NCI-H510A treated with DMSO at 0.1 percent for 48 hours (cell line): ENCODE measurements around the gene OSTM1.

Experiments used
- DNase-seq: peaks from one replicate; lab custom pipeline; 2025; lab: John Stamatoyannopoulos, UW

Gene OSTM1, protein sequence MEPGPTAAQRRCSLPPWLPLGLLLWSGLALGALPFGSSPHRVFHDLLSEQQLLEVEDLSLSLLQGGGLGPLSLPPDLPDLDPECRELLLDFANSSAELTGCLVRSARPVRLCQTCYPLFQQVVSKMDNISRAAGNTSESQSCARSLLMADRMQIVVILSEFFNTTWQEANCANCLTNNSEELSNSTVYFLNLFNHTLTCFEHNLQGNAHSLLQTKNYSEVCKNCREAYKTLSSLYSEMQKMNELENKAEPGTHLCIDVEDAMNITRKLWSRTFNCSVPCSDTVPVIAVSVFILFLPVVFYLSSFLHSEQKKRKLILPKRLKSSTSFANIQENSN

DNA sequence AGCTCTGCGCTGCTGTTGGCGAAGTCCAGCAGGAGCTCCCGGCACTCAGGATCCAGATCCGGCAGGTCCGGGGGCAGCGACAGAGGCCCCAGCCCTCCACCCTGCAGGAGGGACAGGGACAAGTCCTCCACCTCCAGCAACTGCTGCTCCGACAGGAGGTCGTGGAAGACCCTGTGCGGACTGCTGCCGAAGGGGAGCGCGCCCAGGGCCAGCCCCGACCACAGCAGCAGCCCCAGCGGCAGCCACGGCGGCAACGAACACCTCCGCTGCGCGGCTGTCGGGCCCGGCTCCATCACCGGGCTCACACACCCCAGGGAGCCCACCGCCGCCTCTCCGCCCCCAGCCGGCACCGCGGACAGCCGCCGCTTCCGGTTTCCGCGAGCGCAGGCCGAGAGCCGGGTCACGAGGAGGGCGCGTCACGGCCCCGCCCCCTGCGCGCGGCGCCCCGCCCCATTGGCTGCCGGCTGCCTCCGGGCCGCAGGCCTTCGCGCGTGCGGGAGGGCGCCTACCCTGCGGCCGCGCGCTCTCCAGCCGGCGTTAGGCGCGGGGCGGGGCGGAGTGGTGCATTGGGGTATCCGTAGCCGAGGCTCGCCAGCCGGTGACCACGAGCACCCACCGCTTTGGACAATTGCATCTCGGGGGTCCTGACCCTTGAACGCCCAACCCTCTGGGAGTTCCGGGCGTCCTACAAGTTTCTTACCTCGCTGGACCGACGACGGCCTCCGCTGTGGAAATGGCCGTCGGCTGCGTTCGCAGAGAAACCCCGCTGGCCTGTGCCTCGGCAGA lies at the start of gene OSTM1:
OSTM1 (minus strand) TSS at position 383 of the 786 bp plus-strand sequence; CDS start at position 293, 90 bp downstream.
- DNase-seq: peak; percentile 31

DNA sequence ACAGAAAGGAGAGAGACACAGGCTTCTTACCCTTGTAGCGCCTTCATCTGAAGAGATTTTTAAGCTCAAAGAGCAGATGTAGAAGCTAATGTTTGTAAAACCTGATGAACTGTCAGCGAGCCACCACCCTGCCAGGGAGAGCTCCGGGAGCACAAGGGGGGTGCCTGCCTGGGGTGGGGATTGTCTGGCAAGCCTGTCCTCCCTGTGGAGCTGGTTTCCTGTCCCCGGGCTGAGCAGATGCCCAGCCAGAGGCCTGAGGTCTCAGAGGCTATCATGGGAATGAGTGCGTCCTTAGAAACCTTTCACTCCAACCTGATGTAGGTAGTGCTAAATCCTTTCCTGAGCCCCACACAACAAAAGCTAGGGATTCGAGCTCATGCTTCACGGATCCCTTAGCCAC lies 49.4 kb upstream of the OSTM1 start:
- DNase-seq: no peak

DNA sequence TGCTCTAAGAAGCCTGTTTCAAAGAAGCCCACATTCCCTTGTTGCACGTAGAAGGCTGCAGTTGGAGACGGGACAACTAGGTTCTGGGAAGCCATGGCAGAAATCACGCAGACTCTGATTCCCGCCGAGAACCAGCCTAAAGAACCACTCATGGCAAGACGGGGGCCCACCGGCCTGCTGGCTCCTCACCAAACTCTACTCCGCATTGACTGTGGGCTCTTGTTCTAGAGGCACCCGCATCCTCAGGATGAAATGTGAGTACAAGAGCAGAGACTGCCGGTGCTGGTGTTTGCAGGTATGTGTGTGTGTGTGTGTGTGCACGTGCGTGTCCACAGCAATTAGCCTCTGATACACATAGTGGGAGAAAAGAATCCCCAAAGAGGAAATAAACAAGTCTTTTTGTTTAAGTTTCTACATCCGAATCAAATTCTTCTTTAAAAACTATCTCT lies 49.0 kb upstream of the OSTM1 start:
- no peak for DNase-seq

DNA sequence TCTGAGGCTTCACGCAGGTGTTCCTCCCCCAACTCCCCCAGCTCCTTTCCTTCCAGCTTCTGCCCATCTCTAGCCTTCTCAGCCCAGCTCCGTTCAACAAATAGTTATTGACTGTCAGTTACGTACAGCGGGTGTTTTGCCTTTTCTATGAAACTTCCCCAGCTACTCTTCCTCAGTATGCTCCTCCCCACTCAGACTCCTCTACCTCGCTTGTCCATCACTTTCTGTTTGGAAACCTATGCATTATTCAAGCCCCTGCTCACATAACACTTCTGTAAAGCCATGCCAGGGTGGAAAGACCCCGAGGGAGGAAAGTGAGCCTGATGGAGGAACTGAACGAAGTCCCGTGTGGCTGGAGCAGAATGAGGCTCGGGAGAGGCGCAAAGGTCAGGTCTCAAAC lies 47.1 kb upstream of the OSTM1 start:
- DNase-seq: no peak

DNA sequence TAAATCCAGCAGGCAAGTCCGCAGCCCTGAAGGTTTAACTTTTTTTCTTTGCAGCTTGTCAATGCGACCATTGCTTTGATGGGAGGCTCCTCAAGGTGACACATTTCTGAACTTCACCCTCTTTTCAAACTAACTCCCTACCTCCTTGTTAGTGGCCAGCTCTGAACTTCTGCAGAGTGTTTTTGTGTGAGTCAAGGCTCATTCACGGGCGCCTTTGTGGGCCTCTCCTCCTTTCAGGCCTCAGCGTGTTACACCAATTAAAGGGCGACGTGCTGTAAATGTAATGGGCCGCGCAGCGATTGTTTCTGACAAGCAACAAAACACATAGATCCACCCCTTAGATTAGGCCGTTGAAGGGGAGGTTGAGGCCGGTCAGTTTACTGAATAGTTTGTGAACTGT lies 45.8 kb upstream of the OSTM1 start:
- no peak for DNase-seq

DNA sequence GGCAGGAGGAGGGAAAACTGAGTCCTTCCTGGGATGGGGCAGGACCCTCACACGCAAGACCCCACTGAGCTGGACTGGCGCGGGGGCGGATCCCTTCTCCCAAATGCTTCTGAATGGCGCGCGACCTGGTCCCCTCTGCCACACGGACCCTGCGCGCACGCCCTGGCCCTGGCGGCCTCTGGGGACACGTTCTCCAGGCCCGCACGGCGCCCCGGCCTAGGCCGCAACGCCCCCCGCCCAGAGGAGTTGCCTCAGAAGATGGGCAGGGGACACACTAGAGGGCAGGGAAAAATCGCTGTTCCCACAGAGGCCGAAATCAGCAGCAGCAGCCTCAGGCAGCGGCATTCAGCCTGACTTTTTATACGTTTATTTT lies 45.2 kb upstream of the OSTM1 start:
- no peak for DNase-seq

DNA sequence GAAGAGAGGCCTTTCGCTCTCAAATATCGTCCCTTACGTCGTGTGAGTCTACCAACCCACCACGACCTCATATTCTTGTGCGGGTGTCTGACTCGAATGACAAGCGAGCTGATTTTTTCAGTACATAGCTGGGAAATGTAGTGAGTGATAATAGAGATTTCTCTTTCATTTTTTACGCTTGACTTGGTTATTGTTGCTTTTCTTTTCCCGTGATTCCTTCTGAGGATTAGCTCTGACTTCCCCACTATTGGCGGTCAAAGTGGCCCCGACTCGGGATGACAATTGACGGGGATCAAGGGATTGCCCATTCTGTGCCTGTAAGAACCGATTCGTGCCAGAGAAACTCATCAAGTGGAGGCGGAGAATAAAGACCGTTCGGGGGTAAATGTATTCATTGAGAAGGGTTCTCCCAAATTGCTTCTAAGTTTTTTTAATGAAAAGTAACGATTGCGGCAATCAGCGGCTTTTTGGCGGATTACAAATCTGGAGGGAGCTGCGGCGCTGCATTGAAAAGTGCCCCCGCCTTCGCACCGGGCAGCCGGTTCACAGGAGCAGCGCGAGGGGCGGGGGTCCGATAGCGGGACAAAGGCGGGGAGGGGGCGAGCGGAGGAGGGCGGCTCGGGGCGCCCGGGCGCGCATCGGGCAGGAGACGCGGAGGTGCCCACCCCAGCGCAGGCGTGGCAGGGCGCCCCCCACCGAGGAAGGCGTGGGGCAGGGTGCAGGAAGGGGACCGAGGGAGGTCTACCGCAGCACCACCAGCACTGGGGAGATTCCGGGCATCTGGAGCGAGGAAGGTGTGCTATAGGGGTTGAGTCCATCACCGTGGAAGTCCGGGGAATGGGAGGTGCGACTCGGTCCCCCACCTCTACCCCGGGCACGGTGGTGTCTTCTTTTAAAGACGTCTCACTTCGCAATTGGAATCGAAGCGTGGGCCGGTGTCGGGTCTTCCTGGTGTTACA lies 44.5 kb upstream of the OSTM1 start:
- DNase-seq: no peak

DNA sequence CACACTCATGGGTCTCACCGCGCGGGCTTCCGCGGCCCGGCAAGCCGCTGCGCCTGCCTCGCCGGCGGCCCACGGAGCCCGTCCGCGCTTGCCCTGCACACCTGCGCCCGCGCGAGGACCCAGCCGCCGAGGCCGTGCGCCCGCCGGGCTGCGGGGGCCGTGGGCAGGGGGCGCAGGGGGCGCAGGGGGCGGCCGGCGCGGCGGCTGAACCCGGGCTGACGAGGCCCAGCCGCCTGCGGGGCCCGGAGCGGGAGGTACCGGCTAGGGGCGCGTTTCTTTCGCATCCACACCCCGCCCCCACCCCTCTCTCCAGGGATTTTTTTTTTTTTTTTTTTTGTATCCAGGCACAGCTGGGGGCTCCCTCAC lies 43.8 kb upstream of the OSTM1 start:
- DNase-seq: no peak

DNA sequence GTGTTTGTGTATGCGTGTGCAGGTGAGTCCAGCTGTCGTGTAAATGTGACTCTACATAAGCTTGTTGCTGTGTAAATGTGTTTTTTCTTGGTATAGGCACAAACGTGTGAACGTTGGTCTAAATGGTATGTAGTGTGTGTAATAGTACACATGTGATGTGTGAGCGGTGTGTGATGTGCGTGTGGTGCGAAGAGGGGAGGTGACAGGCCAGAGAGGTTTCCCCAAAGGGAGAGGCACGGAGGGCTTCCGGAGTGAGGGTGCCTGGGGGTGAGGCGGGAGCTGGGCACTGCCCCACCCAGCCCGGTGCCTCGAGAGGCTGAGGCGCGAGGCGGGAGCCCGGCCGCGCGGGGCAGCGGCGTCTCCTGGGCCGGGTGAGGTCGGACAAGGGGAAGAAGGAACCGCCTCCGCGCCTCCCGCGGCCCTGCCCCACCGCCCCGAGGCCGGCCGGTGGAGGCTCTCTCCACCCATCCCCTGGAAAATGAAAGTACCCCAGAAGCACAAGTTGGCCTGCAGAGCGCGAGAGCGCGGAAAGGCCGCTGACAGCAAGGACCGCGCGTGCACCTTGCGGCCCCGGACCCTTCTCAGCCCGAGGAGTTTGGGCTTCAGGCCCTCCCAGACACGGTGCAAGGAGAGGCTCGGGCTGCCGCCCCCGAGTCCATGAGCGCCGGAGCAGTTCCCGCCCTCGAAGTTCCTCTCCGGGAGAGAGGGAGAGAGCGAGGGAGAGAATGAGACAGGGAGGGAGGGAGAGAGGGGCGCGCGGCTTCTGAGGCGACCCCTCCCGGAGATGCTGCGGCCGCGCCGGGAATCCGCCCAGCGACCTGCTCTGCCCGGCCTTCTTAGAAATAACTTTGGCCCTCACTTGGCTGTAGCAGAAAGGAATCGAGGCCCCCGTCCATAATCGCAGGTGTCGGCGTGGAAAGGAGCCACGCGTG lies 43.2 kb upstream of the OSTM1 start:
- no peak for DNase-seq

DNA sequence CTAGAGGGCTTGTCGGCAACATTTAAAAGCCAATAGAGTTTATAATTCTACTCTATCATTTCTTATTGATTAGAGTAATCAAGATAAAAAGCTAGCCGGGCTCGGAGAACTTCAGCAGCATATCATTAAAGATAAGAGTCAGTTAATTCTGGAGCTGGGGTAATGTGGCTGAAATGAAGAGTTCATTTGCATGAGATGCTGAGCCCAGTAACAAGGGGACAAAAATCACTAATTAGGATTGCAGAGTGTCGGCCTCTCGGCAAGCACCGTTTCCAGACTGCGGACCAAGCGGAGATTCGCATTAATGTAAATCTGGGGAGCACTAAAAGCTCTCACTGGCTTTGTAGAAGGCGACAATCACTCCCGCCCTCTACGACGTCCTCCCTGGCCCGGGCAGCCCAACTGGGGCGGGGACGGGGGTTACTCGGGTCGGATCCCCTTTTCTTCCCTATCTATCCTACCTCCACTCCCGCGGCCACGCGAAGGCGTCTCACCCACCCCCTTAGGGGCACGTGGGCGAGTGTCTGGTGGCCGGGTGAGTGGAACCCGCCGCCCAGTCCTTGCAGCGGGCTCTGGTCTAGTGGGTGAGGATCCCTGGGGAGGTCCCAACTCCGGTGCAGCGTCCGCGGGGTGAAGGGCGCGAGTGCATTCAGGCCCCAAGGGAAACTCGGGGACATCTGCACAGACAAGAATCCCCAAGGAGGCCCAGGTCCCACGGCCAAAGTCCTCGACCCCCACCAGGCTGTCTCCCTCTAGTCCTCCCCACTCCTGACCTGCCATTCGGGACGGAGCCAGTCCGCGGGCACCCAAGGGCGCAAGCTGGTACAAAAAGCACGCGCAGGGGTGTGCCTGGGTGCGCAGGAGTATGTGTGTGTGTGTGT lies 42.2 kb upstream of the OSTM1 start:
- DNase-seq: no peak

DNA sequence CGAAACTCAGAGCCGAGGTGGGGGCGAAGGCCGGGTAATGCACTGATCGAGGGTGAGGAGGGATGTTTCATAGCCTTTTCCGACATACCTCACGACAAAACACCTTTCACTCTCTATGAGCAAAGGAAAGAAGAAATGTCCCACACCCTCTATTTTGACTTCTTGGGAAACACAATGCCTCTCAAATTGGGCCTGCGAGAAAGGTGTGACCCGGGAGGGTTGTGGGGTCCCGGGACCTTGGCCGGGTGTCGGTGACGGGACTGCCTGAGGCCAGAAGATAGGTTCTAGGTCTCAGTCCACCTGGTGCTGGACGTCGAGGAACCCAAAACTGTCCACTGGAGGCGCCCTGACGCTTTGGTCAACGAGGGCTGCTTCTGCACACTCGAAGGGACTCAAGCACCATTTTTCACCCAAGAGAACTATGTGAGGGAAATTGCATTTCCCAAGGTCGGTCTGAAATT lies 41.1 kb upstream of the OSTM1 start:
- DNase-seq: peak; percentile 0

DNA sequence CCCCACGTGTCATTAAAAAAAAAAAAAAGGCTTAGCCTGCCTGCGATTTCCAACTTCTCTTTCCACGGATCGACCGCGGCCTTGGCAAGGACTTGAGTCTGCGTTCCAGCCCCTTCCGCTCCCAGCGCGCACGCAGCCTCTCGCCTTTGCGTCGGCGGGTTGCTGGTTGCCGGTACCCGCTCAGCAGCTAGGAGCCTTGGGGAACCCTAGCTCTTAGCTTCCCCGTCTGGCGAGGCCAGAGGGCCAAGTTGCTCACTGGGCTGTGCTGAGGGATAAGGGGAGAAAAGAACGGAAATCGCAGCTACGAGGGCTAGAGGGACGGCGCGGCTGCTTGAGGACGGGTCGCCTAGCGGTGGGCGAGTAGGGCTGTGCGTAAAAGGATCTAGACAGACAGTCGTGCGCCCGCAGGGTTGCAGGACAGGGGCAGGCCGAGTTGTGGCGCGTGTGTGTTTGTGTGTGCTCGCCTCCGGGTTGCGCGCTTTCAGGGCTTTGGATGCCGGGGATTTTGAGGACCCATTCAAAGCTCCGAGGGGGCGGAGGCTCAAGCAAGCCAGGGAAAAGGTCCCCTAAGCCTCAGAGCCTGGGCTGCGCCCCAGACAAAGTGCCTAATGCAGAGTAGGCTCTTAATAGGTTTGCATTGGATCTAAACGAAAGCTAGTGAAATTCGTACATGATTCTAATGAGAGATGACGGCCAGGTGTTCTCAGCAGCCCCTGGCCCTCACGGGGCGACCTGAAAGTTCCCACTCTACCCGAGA lies 40.5 kb upstream of the OSTM1 start:
- peak; percentile 4 for DNase-seq

DNA sequence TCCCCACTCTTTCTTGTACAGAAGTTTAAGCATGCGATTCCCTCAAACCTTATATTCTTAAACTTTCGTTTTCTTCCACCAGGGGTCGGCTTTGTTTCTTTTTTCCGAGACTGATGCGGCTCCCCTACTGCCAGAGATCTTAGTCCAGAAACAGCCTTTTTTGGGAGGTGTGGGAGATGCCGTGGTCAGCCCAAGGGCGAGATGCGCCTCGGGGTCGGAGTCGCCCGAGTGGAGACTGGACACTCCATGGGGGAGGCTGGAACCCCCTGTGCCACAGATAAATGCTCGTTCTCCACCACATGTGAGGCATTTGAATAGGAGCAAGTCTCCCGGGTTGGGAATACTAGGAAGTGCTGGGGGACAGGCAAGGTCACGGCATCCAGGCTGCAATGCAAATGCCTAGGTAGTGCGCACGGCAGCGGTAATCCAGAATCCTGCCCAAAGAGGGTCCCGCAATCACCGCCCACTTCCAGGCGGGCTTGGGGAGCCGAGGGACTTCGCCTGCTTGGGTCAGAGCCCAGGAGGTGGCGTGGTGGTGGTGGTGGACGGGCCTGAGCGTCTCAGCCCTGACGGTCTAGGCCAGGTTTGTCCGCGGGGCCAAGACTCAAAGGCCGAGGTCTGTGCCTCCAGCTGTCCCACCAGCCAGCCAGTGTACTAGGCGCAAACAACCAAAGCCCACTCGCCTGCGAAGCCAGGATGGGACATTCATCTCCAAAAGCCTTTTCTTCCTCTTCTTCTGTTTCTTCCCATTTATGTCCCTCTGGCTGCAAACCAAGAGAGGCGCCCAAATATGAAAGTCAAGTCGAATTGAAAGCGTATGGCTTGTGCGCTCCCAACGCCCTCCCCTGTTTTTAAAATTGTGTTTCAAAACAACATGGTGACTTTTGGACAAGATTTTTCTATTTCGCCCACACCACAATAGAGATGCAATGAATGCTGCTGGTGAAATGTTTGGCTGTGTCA lies 39.3 kb upstream of the OSTM1 start:
- no peak for DNase-seq

DNA sequence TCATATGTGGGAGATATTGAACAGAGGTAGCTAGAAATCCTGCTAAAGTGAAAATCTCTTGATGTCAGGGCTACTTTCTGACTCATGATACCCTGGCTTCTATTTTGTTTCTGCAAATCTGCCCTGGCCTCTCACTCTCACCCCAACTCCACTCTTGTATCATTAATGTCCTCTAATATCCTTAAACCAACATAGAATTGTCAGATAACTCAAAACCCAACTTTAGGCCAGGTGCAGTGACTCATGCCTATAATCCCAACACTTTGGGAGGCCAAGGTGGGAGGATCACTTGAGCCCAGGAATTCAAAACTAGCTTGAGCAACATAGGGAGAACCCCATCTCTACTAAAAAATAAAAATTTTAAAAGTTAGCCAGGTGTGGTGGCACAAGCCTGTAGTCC lies 33.8 kb upstream of the OSTM1 start:
- DNase-seq: no peak

DNA sequence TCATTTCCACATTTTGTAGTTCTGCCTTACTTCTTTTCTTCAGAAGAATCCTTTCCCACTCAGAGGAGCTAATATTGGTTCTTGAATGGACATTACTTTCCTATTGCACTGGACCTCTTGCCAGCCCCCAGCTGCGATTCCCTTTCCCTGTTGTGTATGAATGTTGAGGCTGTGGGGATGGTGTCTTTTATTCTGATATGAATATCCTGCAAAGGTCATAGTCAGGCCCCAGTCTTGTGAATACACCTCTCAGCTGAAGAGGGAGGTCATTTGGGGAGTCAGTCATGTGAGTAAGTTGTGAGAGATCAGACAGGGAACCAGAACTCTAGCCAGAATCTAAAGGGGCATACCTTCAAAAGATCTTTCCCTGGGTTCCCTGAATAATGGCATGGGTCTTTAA lies 32.6 kb upstream of the OSTM1 start:
- no peak for DNase-seq

DNA sequence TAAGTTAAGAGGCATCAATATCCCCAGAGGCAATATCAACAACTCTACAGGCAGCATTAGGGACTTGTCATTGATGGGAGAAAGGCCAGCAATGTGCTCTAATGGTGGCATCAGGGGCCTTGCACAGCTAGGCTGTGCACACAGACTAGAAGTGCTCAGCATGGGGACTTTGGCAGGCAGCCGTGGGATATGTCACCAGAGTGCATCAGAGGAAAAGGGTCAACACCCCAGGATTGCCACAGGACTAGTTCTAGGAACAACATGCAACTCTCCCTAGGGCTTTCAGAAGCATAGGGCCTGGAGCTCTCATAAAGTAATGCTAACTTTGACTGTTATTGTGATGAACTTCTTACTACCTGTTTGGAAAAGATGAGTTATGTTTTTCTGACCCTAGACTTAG lies 32.2 kb upstream of the OSTM1 start:
- DNase-seq: no peak

DNA sequence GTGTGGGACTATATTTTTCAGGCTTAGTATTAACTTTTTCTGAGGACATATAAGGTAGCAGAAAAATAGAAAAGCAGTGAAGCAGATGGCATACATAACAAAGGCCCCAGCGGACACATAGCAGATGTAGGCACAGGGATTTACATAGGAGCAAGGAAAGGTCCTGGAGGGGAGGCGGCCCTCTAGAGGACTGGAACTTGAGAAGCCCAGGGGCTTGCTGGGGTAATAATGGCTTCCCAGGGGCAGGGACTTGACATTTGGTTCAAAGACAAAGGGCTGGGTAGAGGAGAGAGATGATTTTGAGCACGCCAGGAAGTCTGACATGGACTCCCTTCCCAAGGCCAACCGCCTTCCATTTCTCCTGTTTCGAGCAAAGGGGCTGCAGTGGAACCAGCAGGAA lies 31.7 kb upstream of the OSTM1 start:
- DNase-seq: no peak

DNA sequence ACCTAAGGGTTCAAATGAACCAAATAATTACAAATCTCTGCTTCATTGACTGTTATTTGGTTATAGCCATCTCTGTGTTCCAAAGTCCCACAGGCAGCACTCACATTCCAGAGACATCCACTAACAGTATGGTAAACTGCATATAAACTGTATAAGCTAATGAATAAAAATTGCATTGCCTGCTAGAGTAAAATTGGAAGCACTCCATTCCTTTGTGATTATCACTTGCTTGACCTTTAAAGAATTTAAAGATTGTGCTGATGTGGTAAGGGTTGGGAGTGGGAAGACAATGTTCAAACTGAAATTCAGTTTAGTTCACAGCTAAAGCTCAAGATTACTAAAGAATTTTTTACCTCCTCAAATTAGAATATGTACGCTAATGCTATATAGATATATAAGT lies 31.0 kb upstream of the OSTM1 start:
- DNase-seq: no peak
